ENCODE measurements around the gene MORC3. TPM values are rescaled to one million over a fixed set of nuclear protein-coding genes. Genes with fewer than 3 reads are reported as not detected.
A peak's percentile ranks its signal among the peaks of the same experiment; 100 is the strongest.
"Not testable (repeated sequence)": the region's sequence is repeated elsewhere in the genome, so short reads cannot be mapped to it uniquely, and the experiment has no call there.

The MORC3 gene
- total and polyA plus RNA-seq, 4 donors = 3.9 to 44.1 (median 14.1) TPM

DNA sequence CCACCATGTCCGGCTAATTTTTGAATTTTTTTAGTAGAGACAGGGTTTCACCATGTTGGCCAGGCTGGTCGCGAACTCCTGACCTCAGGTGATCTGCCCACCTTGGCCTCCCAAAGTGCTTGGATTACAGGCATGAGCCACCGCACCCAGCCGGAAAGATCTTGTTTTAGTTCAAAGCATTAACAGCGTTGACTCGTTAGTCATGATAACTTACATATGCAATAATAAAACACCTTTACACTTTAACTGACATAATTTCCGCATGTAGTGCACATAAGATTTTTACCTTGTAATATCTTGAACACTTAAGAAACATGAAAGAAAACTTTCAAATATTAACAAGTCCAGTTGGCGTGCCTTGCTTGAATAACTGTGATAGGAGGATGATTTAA, 36.8 kb upstream of the MORC3 start:
- not testable (repeated sequence) for H3K27me3 ChIP-seq (ENCODE audit: control insufficient read depth in 4 of 4, insufficient read depth in 4 of 4, low read length in 3 of 4); H3K4me3 ChIP-seq (ENCODE audit: low read depth in 1 of 3, low read length in 3 of 3); H3K4me1 ChIP-seq (ENCODE audit: control insufficient read depth in 4 of 4, insufficient read depth in 4 of 4, low read length in 3 of 4); H3K9me3 ChIP-seq (ENCODE audit: control insufficient read depth in 4 of 4, low read length in 3 of 4); H3K9ac ChIP-seq (ENCODE audit: low read depth in 1 of 2, low read length in 2 of 2); DNase-seq (ENCODE audit: low spot score); H3K27ac ChIP-seq (ENCODE audit: low read depth in 1 of 2, low read length in 2 of 2)
- WGBS = 89% methylated on average over 9 of the region's 9 CpGs
- H3K36me3 ChIP-seq (ENCODE audit: control insufficient read depth in 4 of 4, insufficient read depth in 3 of 4, low read depth in 1 of 4, low read length in 3 of 4) = peaks cover 0 to 27% (median 12%) of the 10 kb centered on the region in 4 donors

DNA sequence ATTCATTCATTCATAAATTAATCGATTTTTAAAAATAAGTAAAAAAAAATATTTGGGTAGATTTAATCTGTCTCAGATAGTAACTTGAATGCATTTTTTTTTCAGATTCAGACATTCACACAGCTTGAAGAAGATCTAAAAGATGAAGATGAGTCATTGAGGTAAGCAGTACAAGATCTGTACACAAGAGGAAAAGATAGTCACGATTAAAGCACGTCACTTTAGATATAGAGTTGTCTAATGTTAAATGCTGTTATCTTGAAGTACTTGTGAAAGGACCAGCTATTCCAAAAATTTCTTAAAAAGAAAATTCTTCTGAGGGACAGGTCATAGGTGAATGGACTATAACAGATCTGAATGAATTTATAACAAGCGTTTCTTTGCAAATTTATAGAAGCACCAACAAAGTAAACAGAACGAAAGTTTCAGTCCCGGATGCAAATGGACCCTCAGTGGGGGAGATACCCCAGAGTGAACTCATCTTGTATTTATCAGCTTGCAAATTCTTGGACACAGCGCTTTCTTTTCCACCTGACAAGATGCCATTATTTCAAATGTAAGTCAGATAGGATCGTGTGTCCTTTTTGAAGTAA, 31.2 kb upstream of the MORC3 start:
- H3K27ac ChIP-seq (ENCODE audit: low read depth in 1 of 2, low read length in 2 of 2) = no peak overlapping the region
- H3K9me3 ChIP-seq (ENCODE audit: control insufficient read depth in 4 of 4, low read length in 3 of 4) = no peaks in the 10 kb centered on the region
- H3K4me1 ChIP-seq (ENCODE audit: control insufficient read depth in 4 of 4, insufficient read depth in 4 of 4, low read length in 3 of 4) = no peaks in the 10 kb centered on the region
- WGBS = 84% methylated on average over 8 of the region's 8 CpGs
- no peaks in the 10 kb centered on the region for H3K27me3 ChIP-seq (ENCODE audit: control insufficient read depth in 4 of 4, insufficient read depth in 4 of 4, low read length in 3 of 4)
- H3K36me3 ChIP-seq (ENCODE audit: control insufficient read depth in 4 of 4, insufficient read depth in 3 of 4, low read depth in 1 of 4, low read length in 3 of 4) = peaks cover 7 to 33% (median 20%) of the 10 kb centered on the region in 4 donors
- no peak overlapping the region for H3K9ac ChIP-seq (ENCODE audit: low read depth in 1 of 2, low read length in 2 of 2)
- no peak for TF ChIP-seq HNF4G (IDR thresholded peaks at IDR 0.05)
- no peak for TF ChIP-seq YY1 (IDR thresholded peaks at IDR 0.05)
- H3K4me3 ChIP-seq (ENCODE audit: low read depth in 1 of 3, low read length in 3 of 3) = no peak overlapping the region
- DNase-seq (ENCODE audit: low spot score) = no peak

DNA sequence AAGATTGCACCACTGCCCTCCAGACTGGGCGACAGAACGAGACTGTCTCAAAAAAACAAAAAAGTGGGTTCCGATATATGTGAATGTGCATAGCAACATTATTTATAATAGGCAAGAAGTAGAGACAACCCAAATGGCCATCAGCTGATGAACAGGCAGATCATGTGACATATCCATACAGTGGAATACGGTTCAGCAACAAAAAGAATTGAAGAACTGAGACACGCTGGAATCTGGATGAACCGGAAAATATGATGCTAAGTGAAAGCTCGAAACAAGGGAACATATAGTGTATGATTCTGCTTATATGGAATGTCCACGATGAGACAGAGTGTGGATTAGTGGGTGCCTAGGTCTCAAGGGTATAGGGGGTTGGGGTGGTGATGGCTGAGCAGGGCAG, 28.5 kb upstream of the MORC3 start:
- Histone ChIP-seq H3K27ac (ENCODE audit: low read depth in 1 of 2, low read length in 2 of 2) (no peak overlapping the region), H3K9me3 (ENCODE audit: control insufficient read depth in 4 of 4, low read length in 3 of 4) (no peaks in the 10 kb centered on the region), H3K4me1 (ENCODE audit: control insufficient read depth in 4 of 4, insufficient read depth in 4 of 4, low read length in 3 of 4) (no peaks in the 10 kb centered on the region), H3K4me3 (ENCODE audit: low read depth in 1 of 3, low read length in 3 of 3) (no peak overlapping the region), H3K9ac (ENCODE audit: low read depth in 1 of 2, low read length in 2 of 2) (no peak overlapping the region), H3K36me3 (ENCODE audit: control insufficient read depth in 4 of 4, insufficient read depth in 3 of 4, low read depth in 1 of 4, low read length in 3 of 4) (peaks cover 7 to 31% (median 19%) of the 10 kb centered on the region in 4 donors), H3K27me3 (ENCODE audit: control insufficient read depth in 4 of 4, insufficient read depth in 4 of 4, low read length in 3 of 4) (no peaks in the 10 kb centered on the region)
- no peak for DNase-seq (ENCODE audit: low spot score)
- WGBS = 91% methylated on average over 8 of the region's 8 CpGs
- TF ChIP-seq YY1 (IDR thresholded peaks at IDR 0.05) (no peak), JUND (IDR thresholded peaks at IDR 0.05) (no peak)
- TF ChIP-seq, protein P1, sequence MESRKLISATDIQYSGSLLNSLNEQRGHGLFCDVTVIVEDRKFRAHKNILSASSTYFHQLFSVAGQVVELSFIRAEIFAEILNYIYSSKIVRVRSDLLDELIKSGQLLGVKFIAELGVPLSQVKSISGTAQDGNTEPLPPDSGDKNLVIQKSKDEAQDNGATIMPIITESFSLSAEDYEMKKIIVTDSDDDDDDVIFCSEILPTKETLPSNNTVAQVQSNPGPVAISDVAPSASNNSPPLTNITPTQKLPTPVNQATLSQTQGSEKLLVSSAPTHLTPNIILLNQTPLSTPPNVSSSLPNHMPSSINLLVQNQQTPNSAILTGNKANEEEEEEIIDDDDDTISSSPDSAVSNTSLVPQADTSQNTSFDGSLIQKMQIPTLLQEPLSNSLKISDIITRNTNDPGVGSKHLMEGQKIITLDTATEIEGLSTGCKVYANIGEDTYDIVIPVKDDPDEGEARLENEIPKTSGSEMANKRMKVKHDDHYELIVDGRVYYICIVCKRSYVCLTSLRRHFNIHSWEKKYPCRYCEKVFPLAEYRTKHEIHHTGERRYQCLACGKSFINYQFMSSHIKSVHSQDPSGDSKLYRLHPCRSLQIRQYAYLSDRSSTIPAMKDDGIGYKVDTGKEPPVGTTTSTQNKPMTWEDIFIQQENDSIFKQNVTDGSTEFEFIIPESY (IDR thresholded peaks at IDR 0.05) = no peak

DNA sequence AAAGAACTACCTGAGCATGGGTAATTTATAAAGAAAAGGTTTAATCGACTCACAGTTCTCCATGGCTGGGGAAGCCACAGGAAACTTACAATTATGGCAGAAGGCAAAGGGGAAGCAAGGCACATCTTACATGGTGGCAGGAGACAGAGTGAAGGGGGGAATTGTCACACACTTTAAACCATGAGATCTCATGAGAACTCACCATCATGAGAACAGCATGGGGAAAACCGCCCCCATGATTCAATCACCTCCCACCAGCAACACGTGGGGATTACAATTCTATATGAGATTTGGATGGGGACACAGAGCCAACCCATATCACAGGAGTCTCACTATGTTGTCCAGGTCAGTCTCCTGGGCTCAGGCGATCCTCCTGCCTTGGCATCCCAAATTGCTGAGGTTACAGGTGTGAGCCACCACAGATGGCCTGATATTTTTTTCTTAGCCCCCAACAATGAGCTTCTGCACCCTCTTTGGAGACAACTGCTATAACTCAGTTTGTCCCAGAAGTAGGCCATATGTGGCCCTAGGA, 22.5 kb upstream of the MORC3 start:
- Histone ChIP-seq H3K27ac (ENCODE audit: low read depth in 1 of 2, low read length in 2 of 2) (peak overlapping the region in 1 of 2 donors; percentile 62), H3K9me3 (ENCODE audit: control insufficient read depth in 4 of 4, low read length in 3 of 4) (no peaks in the 10 kb centered on the region), H3K36me3 (ENCODE audit: control insufficient read depth in 4 of 4, insufficient read depth in 3 of 4, low read depth in 1 of 4, low read length in 3 of 4) (peaks cover 0 to 8% (median 7%) of the 10 kb centered on the region in 4 donors), H3K27me3 (ENCODE audit: control insufficient read depth in 4 of 4, insufficient read depth in 4 of 4, low read length in 3 of 4) (no peaks in the 10 kb centered on the region), H3K9ac (ENCODE audit: low read depth in 1 of 2, low read length in 2 of 2) (no peak overlapping the region), H3K4me3 (ENCODE audit: low read depth in 1 of 3, low read length in 3 of 3) (no peak overlapping the region), H3K4me1 (ENCODE audit: control insufficient read depth in 4 of 4, insufficient read depth in 4 of 4, low read length in 3 of 4) (no peaks in the 10 kb centered on the region)
- TF ChIP-seq SP1 (IDR thresholded peaks at IDR 0.05) (no peak), YY1 (IDR thresholded peaks at IDR 0.05) (no peak)
- no peak for DNase-seq (ENCODE audit: low spot score)
- 94% methylated on average over 4 of the region's 4 CpGs for WGBS
